ENCODE measurements around the gene GUCY1A2.

The GUCY1A2 gene

DNA sequence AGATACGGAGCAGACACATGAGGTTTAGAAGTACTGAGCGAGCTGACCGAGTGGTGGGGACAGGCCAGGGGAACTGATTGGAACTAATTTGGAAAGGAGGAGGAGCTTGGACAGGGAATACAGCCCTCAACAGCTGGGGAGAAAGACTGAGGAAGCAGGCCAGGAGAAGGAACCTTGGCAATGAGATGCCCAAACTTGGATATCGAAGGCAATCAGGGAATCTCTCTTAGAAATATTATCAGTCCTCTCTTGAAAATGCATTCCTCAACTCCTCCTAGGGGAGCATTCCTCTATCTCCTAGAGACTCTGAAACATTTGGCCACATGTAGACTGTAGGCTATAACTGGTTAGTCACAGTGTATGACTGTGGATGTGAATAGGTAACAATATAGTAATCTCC is 284.6 kb downstream of the GUCY1A2 start:
- DNase-seq (ENCODE audit: low spot score): no peak

DNA sequence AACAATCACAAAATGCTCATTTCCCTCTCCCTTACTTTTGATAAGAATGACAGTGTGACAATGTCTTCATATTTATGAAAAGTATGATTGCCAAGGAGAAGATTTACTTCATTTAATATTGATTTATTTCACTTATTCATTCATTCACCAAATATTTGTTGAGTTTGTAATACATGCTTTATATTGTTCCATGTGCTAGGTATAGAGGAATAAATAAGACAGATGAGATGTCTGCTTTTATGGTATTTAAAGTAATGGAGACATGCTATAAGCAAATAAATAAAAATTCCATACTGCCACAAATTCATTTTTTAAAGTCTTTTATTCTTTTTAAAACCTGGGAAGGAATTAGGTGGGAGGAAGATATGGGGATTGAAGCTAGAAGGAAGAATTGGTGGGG is 289.4 kb downstream of the GUCY1A2 start:
- DNase-seq (ENCODE audit: low spot score): no peak

DNA sequence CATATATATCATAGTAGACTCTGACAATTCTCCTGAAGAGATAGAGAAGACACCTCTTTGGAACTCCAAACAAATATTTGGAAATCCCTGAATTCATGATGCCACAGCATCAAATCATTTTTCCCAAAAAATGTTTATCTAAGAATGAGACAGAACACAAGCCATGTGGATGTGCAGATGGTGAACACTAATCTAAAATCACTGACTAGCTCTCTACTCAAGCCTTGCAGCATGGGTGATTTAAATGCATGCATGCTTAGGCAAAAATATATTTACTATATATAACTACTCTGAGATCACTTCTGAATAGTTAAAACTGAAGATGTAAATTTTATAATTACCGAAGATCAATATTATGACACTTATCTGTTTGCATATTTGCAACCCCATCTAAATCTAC is 289.9 kb downstream of the GUCY1A2 start:
- no peak for DNase-seq (ENCODE audit: low spot score)

DNA sequence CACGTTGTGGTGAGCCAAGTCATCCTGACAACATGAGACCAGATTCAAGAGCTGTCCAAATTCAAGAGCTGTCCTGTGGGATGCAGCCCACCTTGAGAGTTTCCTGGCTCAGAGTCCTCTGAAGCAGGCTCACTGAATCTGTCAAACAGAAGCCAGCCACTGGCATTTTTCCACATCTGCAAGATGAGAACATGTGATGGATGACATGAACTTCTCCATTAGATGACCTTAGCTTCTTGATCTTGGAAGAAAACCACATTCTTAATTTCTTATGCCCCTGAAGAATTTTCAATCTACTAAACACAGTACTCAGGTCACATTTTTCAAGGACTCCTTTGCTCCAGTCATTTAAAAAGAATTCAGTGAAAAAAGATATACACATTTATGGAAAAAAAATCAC is 291.0 kb downstream of the GUCY1A2 start:
- no peak for DNase-seq (ENCODE audit: low spot score)

DNA sequence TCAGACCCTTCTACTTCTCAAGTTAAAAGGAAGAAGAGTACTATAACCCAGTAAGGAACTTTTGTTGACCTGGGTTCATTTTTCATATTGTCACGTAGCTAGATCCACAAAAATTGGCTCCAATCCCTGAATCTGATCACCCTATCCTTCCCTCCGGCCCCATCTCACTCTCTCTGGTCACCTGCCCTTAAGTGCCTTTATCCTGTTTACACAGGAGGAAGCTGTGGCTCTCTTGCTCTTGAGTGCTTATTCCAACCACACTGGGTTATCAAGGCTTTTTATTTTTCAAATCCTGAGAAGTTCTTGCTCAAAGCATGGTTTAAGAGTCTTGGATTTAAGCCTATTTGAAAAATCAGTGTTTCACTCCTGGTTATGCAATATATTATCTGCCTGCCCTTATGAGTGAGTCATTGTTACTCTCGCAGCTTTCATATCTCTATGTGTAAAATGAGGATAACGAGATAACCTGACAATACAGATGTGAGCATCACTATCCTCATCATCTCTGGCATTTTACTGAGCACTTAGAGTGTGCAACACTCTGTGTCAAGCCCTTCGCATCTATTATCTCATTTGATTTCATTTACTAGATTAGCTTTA is 293.9 kb downstream of the GUCY1A2 start:
- no peak for DNase-seq (ENCODE audit: low spot score)

DNA sequence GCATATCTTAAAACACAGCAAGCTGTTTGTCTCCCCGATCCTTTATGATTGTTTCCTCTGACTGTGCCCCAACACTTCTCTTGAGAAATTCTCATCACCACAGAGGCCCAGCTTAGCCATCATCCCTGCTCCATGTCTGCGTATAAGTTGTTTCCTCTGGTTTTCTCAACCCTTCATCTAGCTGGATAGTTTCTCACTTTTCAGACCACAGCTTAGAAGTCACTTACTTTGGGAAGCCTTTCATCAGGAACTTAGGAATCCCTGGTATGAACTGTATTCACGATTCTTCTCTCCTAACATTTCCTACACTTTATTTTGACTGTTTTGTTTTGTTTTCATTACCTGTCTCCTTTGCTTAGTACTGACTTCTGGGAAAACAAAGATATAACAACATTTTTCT is 295.2 kb downstream of the GUCY1A2 start:
- no peak for DNase-seq (ENCODE audit: low spot score)

DNA sequence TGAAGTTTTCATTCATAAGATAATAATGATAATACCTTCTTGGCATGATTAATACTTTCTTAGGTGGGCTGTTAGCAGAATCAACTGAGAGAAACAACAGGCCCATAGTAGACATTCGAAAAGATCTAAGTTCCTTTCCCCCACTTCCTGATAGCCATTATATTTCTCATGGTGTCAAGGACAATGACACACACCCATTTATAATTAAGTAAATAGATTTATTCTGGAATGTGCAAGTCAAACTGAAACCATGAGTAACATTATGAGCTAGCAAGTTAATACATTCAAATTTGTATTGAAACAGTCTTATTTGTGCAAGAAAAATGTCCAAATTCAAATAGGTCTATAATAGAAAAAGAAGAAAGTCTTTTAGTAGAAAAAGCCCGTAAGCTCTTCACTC is 301.1 kb downstream of the GUCY1A2 start:
- DNase-seq (ENCODE audit: low spot score): no peak

DNA sequence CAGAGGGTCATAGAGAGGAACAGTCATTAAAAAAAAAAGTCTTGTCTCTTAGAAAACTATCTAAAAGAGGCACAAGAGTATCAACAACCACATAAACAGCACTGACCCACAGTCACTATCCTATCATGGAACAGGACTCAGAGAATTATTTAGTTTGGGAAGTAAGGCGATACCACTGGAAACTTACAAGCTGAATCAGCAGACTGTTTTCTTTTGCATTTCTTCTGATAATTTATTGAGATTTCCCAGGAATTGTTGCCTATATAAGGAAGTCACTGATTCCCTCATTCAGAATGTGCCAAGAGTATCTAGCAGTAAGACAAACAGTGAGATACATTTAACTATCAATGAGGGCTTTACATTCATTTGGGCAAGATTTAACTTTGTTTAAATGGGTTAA is 304.1 kb downstream of the GUCY1A2 start:
- DNase-seq (ENCODE audit: low spot score): no peak

DNA sequence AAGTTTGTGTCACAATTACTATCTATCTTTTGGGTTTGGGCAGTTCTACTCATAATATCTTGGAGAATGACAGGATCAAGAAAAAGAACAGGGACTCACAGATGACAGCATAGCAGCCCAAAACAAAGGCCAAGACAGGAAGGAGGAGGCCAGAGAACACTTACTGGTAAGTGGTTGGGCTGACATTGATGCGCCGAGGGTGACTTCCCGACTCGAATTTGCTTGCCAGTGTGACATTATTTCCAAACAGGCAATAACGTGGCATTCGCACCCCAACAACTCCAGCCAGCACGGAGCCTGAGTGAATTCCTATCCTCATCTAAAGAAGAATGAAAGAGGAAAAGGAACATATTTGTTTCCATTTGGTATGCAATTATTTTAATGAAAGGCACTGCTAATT is 309.9 kb downstream of the GUCY1A2 start:
- DNase-seq (ENCODE audit: low spot score): no peak

DNA sequence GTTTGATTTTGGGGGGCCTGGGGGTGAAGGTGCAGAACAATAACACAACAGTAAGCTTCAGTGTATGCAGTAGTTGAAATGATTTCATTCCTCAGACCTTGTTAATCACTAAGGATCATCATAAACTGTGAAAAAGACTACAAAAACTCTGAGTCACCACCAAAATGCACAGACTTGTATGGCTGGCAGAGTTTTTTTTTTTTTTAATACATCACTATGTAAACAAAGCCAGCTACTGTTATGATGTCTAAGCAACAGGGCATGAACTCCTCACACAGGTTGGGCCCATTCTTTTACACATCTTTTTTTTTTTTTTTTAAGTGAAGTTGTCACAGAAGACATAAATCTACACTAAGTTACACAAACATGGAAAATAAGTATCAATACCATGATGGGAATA is 311.9 kb downstream of the GUCY1A2 start:
- DNase-seq (ENCODE audit: low spot score): no peak

DNA sequence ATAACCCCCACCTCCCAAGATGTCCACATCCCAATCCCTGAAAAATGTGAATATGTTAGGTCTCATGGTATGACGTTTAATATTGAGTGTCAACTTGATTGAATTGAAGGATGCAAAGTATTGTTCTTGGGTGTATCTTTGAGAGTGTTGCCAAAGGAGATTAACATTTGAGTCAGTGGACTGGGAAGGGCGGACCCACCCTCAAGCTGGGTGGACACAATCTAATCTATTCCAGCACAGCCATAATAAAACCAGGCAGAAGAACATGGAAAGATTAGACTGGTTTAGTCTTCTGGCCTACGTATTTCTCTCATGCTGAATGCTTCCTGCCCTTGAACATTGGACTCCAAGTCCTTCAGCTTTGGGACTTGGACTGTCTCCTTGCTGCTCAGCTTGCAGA is 315.5 kb downstream of the GUCY1A2 start:
- DNase-seq (ENCODE audit: low spot score): no peak

DNA sequence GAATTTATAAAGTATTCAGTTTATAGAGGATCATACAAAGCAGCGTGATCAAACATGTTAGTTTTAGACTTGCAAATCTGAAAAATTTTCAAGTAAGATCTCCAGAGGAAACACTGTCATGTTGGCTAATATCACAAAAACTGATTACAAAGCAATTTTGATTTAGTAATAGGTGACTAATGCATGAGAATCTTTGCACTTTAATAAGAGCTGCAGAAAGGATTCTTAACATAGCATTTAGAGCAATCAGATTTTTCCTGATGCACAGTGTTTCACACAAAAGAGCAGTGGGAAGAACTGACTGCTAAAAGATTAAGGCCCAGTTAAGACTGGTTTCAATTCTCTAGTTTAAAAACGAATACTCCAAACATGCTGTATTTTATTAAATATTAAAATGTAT is 321.2 kb downstream of the GUCY1A2 start:
- DNase-seq (ENCODE audit: low spot score): peak; percentile 6

DNA sequence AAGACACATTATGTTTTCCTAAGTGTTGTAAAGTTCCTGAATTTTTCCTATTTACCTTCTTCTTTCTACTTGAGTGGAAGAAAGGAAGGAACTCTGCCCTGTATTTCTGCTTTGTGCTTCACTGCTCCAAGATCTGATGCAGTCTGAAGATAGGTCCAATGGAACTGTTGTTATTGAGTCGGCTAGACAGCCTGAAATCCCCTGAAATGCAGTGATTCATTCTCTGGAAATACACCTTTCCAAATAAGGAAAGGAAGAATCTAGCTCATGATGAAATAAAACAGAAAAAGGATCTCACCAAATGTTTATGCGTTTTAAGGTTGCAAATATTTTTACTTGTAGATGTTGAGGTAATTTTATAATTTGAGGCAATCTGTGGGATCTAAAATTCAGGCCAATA is 322.8 kb downstream of the GUCY1A2 start:
- peak; percentile 2 for DNase-seq (ENCODE audit: low spot score)

DNA sequence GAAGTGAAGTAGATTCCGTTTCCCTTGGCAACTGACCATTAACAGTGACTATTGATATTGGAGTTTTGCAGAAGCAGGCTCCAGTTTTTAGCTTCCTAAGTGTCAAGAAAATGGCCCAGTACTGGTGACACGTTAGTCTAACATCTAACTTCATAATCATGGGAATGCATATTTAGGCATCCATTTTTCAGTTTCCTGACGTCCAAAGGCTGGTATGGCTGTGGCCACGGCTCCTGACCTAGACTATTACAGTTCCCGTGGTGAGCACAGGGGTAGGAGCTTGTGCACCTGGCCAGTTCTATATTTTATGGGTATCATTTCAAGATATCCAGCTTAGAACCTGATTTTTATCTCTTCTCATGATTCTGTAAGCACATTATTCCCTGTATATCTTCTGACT is 323.8 kb downstream of the GUCY1A2 start:
- DNase-seq (ENCODE audit: low spot score): no peak

DNA sequence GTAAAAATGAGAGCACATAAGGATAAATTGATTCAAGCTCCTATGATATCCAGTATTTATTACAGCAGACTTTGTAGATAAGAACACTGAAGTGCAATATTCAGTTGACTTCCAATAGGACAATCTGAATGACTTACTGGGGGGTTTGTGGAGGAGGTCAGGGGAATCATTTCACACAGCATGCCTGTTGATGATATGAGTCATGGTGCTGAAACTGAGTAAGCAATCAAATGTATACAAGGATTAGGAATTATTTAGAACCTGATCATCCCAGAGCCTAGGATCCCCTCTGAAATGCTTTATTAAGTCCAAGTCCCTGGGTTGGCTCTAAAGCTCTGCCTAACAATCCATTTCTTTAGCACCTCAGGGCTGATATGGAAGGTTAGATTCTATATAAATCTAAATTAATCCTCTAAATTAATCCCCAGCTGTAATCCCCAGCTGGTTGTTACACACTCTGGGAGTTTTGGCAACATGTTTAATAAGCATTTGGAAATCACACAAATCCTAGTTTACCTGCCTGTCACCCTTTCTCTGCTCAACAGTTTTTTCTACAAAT is 326.4 kb downstream of the GUCY1A2 start:
- no peak for DNase-seq (ENCODE audit: low spot score)

DNA sequence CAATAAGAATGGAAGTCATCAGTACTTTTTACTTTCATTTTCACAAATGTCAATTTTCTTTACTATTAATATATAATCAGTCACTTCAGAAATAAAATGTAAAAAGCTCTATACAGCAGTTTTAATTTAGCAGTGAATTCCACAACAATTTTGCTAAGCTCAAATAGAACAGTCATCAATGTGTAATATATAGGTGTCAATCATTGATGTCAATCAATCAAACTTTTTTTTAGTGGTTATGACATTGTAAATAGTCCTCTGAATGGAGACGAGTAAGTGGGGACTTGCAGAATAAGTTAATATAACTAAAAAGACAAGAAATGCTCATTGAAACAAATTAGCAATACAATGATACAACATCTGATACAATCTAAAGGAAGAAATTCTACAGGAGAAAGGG is 327.4 kb downstream of the GUCY1A2 start:
- DNase-seq (ENCODE audit: low spot score): no peak

DNA sequence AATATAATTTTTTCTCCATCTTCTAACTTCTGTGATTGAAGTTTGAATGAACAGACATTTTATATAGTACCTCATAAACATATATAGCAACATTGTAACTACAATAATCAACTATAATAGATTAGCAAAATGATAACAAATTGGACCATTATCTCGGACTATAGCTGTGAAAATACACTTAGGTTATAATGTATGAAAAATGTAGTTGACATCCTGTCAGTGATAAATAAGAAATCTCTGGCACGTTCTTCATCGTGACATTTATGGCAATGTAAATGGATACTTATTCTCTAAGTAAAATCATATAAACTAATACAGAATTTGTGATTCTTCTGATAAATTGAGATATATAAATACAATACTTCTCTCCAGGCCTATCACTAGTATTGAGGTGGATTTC is 333.3 kb downstream of the GUCY1A2 start:
- no peak for DNase-seq (ENCODE audit: low spot score)

DNA sequence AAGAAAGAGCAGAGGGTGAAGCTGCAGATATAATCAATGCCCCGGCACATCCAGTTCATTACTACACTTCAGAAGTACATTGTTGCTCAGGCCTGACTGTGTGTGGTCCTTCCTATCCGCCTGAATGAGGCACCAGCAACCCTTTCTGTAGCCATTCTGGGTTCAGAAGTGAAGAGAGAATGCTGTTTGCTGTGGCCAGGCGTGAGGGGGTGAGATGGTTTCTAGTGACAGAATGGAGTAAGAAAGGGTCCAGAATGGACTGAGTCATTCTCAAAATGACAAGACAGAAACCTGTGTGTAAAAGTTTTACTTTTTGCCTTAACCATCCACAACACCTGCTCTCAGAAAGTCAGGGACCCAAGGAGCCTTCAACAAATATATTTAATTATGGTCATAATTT is 334.8 kb downstream of the GUCY1A2 start:
- no peak for DNase-seq (ENCODE audit: low spot score)

DNA sequence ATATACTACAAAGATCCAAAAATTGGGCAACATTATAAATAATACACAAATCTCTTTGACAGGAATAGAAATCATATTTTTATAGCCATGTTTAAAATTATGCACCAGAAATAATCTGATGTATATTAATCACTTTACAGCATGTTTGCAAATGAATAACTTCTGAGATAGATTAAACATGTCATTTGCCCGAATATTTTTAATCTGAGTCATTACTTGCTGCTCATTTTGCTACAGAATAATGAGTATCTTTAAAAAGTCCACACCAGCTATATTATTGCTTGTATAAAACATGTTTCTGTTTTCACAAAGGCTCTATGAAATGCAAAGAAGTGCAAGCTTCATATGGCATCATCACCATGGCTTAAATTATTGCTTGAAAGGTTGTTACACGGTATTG is 336.8 kb downstream of the GUCY1A2 start:
- no peak for DNase-seq (ENCODE audit: low spot score)

DNA sequence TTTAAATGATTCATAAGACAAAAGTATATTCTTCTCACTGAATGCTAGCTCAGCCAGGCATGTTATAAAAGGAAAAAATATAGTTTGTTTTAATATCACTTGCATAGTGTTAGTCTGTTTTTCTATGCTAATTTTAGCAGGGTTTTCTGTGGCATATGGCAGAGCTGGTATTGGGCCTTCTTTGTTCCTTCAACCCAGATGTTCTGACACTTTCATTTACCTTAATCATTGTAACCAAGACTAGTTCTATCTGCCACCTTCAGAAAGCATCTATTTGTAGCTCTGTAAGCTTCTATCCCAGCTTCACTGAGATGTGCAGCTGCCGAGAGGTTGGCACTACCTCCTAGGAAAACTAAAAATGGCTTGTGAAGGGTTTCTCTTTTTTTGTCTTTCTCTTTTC is 338.7 kb downstream of the GUCY1A2 start:
- DNase-seq (ENCODE audit: low spot score): no peak

DNA sequence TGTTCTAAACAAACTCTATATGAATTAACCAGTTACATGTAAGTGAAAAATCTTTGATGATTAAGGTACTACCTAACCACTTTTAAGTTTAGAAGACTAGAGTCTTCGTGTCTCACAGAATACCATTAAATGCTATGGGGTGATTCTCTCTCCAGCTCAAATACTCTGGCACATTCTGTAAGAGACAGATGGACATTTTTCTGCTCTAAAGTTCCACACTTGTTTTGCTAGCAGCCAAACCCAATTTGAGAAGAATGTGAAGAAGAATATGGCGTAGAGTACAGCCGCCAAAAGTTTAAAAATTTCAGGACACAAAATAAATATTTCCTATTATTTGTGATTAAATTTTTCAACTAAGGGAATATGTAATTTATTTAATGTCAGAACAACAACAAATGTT is 339.1 kb downstream of the GUCY1A2 start:
- no peak for DNase-seq (ENCODE audit: low spot score)

DNA sequence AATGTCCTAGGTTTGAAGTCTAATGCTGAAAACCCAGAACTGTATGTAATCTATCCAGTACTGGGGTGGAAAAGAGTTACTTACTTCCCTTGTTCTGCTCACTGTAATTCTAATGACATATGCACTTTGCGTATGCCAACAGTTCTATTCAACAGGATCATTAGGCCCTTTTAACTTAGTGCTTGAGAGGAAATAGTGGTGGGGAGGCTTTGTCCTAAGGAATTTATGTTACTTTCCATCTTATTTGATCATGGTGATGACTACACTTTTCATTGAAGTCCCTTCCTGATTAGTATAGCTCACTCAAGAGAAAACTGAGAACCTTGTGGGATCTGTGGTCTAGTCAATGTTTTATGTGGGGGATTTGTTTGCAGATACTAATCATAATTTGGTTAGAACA is 348.2 kb downstream of the GUCY1A2 start:
- DNase-seq (ENCODE audit: low spot score): no peak

DNA sequence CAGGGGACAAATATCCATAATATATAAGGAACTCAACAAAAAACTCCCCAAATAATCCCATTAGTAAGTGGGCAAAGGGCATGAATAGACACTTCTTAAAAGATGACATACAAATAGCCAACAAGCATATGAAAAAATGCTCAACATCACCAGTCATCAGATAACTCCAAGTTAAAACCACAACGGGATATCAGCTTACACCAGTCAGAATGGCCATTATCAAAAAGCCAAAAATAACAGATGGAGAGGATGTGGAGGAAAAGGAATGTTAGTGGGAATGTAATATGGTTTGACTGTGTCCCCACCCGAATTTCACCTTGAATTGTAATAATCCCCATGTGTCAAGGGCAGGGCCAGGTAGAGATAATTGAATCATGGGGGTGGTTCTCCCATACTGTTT is 350.1 kb downstream of the GUCY1A2 start:
- no peak for DNase-seq (ENCODE audit: low spot score)

DNA sequence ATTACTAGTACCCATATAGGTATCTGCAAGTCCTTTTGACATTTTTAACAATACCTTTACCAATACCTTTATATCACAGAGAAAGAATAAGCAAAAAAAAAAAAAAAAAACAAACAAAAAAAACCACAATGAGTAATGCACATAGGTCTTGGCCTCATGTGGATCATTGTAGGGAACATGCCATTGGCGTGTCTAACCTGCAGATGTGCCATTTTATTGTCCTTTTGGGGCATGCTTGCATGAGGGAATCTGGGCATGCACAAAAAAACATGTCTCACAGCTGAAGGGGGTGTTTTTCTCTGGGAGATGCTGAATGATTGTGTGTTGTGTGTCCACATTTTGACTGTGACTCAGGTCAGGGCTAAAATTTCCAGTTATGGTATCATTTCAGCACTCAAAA is 361.6 kb downstream of the GUCY1A2 start:
- no peak for DNase-seq (ENCODE audit: low spot score)

DNA sequence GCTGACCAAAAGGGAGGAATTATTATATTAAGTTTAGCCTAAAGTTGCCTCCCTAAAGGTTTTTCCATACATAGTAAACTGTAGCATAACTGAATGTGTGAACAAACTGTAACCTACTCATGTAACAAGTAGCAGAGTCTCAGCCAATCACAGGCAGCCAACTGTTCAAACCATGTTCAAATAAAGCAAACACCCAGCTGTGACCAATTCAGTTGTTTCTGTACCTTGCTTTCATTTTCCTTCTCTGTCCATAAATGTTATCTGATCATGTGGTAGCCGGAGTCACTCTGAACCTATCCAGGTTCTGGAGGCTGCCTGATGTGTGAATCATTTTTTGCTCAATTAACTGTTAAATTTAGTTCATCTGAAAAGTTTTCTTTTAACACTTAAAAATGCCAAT is 373.5 kb downstream of the GUCY1A2 start:
- DNase-seq (ENCODE audit: low spot score): no peak
